PC-3 (cell line): ENCODE data around the gene GLB1L2.

Experiments used
- EZH2 ChIP-seq: fragments of 300-600 bp; sonication (generic); IDR thresholded peaks from one replicate; pipeline ENCODE4 v1.6.1; 2017; ENCODE audit warnings: antibody characterized with exemption, mild to moderate bottlenecking, low read length; ENCODE audit not compliant: unreplicated experiment
- TF ChIP-seq, protein P1 (sequence below): fragments of 300-600 bp; sonication (generic); conservative IDR thresholded peaks from 2 replicates; pipeline ENCODE4 v1.5.1; 2017; ENCODE audit warnings: antibody characterized with exemption, low read depth, mild to moderate bottlenecking, low read length

DNA sequence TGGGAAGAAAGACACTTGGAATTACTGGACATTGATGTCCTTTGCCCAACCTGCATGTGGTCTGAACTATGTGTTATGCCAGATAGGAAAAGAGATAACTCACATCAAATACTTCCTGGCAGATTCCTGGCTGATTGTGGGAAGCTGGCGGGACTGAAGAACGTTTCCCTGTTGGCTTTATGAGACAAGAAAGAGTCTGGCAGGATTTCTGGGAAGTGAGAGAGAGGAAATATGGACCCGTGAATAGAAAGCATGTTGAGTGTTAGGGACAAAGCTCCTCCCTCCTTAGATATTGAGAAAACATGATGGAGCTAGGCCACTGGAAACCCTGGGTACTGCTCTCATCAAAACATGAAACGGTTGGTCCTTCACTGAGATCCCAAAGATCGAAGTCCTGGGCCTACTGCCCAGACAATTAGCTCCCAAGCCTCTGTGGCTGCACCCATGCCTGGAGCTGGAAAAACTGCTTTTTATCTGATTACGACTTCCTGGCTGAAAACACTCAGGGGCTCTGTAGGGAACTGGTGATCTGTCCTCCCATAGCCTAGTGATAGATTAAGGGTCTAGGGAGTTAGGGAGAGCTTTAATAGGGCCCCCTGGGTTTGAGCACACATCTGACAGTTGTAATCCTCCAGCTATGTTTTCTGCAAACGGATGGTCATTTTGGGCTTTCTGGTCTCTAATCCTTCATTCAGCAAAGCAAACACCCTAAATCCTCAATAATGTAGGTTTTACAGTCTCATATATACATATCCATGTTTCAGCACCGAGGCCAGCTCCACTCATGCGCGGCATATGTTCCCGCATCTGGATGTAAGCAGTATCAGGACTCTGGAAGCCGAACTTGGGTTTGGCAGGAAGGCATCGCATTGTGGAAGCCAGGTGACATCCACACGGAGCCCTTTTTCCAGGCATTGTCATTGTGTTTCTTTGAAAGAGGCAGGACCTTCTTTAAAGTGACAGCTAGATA is 86.4 kb downstream of the GLB1L2 start:
- no peak for TF ChIP-seq EZH2
- TF ChIP-seq, protein P1, sequence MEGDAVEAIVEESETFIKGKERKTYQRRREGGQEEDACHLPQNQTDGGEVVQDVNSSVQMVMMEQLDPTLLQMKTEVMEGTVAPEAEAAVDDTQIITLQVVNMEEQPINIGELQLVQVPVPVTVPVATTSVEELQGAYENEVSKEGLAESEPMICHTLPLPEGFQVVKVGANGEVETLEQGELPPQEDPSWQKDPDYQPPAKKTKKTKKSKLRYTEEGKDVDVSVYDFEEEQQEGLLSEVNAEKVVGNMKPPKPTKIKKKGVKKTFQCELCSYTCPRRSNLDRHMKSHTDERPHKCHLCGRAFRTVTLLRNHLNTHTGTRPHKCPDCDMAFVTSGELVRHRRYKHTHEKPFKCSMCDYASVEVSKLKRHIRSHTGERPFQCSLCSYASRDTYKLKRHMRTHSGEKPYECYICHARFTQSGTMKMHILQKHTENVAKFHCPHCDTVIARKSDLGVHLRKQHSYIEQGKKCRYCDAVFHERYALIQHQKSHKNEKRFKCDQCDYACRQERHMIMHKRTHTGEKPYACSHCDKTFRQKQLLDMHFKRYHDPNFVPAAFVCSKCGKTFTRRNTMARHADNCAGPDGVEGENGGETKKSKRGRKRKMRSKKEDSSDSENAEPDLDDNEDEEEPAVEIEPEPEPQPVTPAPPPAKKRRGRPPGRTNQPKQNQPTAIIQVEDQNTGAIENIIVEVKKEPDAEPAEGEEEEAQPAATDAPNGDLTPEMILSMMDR: no peak
